Endothelial cell of umbilical vein (primary cell): ENCODE results near the gene CLDN1.
"Not testable (repeated sequence)": the region's sequence is repeated elsewhere in the genome, so short reads cannot be mapped to it uniquely, and the experiment has no call there.

Experiments used
- CTCF ChIP-seq, 2 donors: IDR thresholded peaks; 1 replicate in 1 of 2; 2 replicates in 1 of 2; pipeline ENCODE4 v1.5.1; 2011; ENCODE audit warnings: low read length in 2 of 2, mild to moderate bottlenecking in 2 of 2, moderate library complexity in 2 of 2, control low read depth in 1 of 2, inconsistent platforms in 1 of 2, low read depth in 1 of 2; ENCODE audit not compliant: insufficient read depth in 1 of 2; ENCODE audit errors: extremely low read depth in 1 of 2
- GATA2 ChIP-seq: IDR thresholded peaks from 2 replicates; pipeline ENCODE4 v1.7.0; 2011; ENCODE audit warnings: low read depth, mild to moderate bottlenecking, moderate library complexity, mixed read lengths, low read length; ENCODE audit not compliant: insufficient read length, insufficient read depth

GRCh38 chr3:190267464-190267863 lies 54.8 kb downstream of the CLDN1 start:
- TF ChIP-seq CTCF (IDR thresholded peaks at IDR 0.05; ENCODE audit: extremely low read depth in 1 of 2, insufficient read depth in 1 of 2, low read depth in 1 of 2, low read length in 2 of 2); GATA2: not testable (repeated sequence)
